SK-N-SH treated with all-trans-retinoic acid at 6 μM for 48 hours (cell line): ENCODE data around the gene ECM1.

Experiments
- ATAC-seq: fragments of 200-7000 bp; cut with Tn5 transposase; 3 replicates; pipeline ENCODE4 v1.9.1; 2020; ENCODE audit warnings: mild to moderate bottlenecking, moderate library complexity
- BACH2 ChIP-seq: fragments of 250-450 bp; sonication (Bioruptor Pico); IDR thresholded peaks from 2 replicates; pipeline ENCODE4 v1.9.0; 2021; ENCODE audit warnings: mild to moderate bottlenecking, borderline replicate concordance
- CSDC2 ChIP-seq: fragments of 250-450 bp; sonication (Bioruptor Pico); IDR thresholded peaks from 2 replicates; pipeline ENCODE4 v1.5.0; 2020; ENCODE audit warnings: mild to moderate bottlenecking, moderate library complexity
- ESRRG ChIP-seq: fragments of 250-450 bp; sonication (Bioruptor Pico); IDR thresholded peaks from 2 replicates; pipeline ENCODE4 v1.6.1; 2021; ENCODE audit warnings: mild to moderate bottlenecking
- GLIS3 ChIP-seq: fragments of 250-450 bp; sonication (Bioruptor Pico); IDR thresholded peaks from 2 replicates; pipeline ENCODE4 v1.5.0; 2020; ENCODE audit warnings: mild to moderate bottlenecking, moderate library complexity
- ISL1 ChIP-seq: fragments of 250-450 bp; sonication (Bioruptor Pico); IDR thresholded peaks from 2 replicates; pipeline ENCODE4 v2.1.2; 2022; ENCODE audit warnings: mild to moderate bottlenecking, moderate library complexity
- OSR1 ChIP-seq: fragments of 250-450 bp; sonication (Bioruptor Pico); IDR thresholded peaks from 2 replicates; pipeline ENCODE4 v1.8.0; 2022; ENCODE audit warnings: moderate library complexity, mild to moderate bottlenecking, inconsistent platforms
- POU6F1 ChIP-seq: fragments of 250-450 bp; sonication (Bioruptor Pico); IDR thresholded peaks from 2 replicates; pipeline ENCODE4 v1.8.0; 2021; ENCODE audit warnings: low read depth, mild to moderate bottlenecking, moderate library complexity, borderline replicate concordance
- PPARA ChIP-seq: fragments of 250-450 bp; sonication (Bioruptor Pico); IDR thresholded peaks from 2 replicates; pipeline ENCODE4 v1.5.0; 2020; ENCODE audit warnings: mild to moderate bottlenecking, borderline replicate concordance
- RARB ChIP-seq: fragments of 250-450 bp; sonication (Bioruptor Pico); IDR thresholded peaks from 2 replicates; pipeline ENCODE4 v1.8.0; 2021; ENCODE audit warnings: mild to moderate bottlenecking, moderate library complexity
- SNAI2 ChIP-seq: fragments of 250-450 bp; sonication (Bioruptor Pico); IDR thresholded peaks from 2 replicates; pipeline ENCODE4 v1.5.0; 2020; ENCODE audit warnings: mild to moderate bottlenecking, moderate library complexity
- TCF4 ChIP-seq: fragments of 250-450 bp; sonication (Bioruptor Pico); IDR thresholded peaks from 2 replicates; pipeline ENCODE4 v1.8.0; 2021; ENCODE audit warnings: mild to moderate bottlenecking, moderate library complexity, borderline replicate concordance
- TOX ChIP-seq: fragments of 250-450 bp; sonication (Bioruptor Pico); IDR thresholded peaks from 2 replicates; pipeline ENCODE4 v1.8.0; 2021; ENCODE audit warnings: mild to moderate bottlenecking, moderate library complexity, borderline replicate concordance
- TSHZ2 ChIP-seq: fragments of 250-450 bp; sonication (Bioruptor Pico); IDR thresholded peaks from 2 replicates; pipeline ENCODE4 v1.5.0; 2020; ENCODE audit warnings: mild to moderate bottlenecking, moderate library complexity
- ZC3H10 ChIP-seq: fragments of 250-450 bp; sonication (Bioruptor Pico); IDR thresholded peaks from 2 replicates; pipeline ENCODE4 v1.5.1; 2021; ENCODE audit warnings: mild to moderate bottlenecking, moderate library complexity
- ZFP3 ChIP-seq: fragments of 250-450 bp; sonication (Bioruptor Pico); IDR thresholded peaks from 2 replicates; pipeline ENCODE4 v1.5.0; 2020; ENCODE audit warnings: mild to moderate bottlenecking, moderate library complexity
- ZFP30 ChIP-seq: fragments of 450-650 bp; formaldehyde crosslinking; IDR thresholded peaks from 2 replicates; pipeline ENCODE4 v1.5.0; 2022; ENCODE audit warnings: mild to moderate bottlenecking, moderate library complexity
- ZNF565 ChIP-seq: fragments of 450-650 bp; formaldehyde crosslinking; conservative IDR thresholded peaks from 2 replicates; pipeline ENCODE4 v1.5.0; 2020; ENCODE audit warnings: low read depth, mild to moderate bottlenecking, moderate library complexity
- ZNF70 ChIP-seq: fragments of 450-650 bp; formaldehyde crosslinking; IDR thresholded peaks from 2 replicates; pipeline ENCODE4 v1.5.0; 2020; ENCODE audit warnings: mild to moderate bottlenecking, moderate library complexity
- ZNF8 ChIP-seq: fragments of 450-650 bp; formaldehyde crosslinking; IDR thresholded peaks from 2 replicates; pipeline ENCODE4 v1.5.0; 2020; ENCODE audit warnings: mild to moderate bottlenecking, moderate library complexity
- TF ChIP-seq, protein P1 (sequence below): fragments of 250-450 bp; sonication (Bioruptor Pico); IDR thresholded peaks from 2 replicates; pipeline ENCODE4 v1.5.1; 2021; ENCODE audit warnings: mild to moderate bottlenecking, moderate library complexity
- TF ChIP-seq, protein P2 (sequence below): fragments of 250-450 bp; sonication (Bioruptor Pico); IDR thresholded peaks from 2 replicates; pipeline ENCODE4 v1.8.0; 2020; ENCODE audit warnings: mild to moderate bottlenecking, moderate library complexity, borderline replicate concordance
- TF ChIP-seq, protein P3 (sequence below): fragments of 250-450 bp; sonication (Bioruptor Pico); IDR thresholded peaks from 2 replicates; pipeline ENCODE4 v1.5.1; 2020; ENCODE audit warnings: low read depth, mild to moderate bottlenecking, moderate library complexity

The ECM1 gene

DNA sequence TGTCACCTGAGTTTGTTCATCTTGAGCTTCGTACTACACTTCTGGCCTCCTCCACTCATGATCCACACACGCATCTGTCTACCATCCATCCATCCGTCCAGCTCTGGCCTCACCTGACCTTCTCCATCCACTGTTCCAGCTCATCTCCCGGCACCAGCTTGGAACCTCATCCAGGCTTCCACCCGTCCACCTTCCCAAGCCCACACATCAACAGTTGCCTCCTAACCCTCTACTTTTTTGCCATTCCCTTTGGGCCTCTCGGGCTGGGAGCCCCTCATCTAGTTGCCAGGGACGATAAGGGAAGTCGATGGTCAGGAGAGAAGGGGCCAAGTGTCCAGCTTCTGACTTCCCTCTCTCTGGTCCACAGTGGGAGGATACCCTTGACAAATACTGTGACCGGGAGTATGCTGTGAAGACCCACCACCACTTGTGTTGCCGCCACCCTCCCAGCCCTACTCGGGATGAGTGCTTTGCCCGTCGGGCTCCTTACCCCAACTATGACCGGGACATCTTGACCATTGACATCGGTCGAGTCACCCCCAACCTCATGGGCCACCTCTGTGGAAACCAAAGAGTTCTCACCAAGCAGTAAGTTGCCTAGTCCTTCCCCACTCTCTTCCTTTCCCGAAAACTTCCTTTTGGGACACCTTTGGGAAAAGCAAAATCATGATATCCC lies 4.2 kb downstream of the ECM1 start:
- no peak for ATAC-seq
- no peak for TF ChIP-seq ESRRG (CRISPR knock-in tag)
- TF ChIP-seq TOX (CRISPR knock-in tag), result no peak
- no peak for TF ChIP-seq CSDC2 (CRISPR knock-in tag)
- no peak for TF ChIP-seq BACH2 (CRISPR knock-in tag)
- TF ChIP-seq PPARA (CRISPR knock-in tag), result no peak
- TF ChIP-seq OSR1 (CRISPR knock-in tag), result no peak
- no peak for TF ChIP-seq ZC3H10 (CRISPR knock-in tag)

GRCh38 chr1:150512846-150513245 lies 4.9 kb downstream of the ECM1 start:
- TF ChIP-seq TSHZ2 (CRISPR knock-in tag) (no peak), TCF4 (CRISPR knock-in tag) (no peak), ZFP30 (no peak), ZNF70 (CRISPR knock-in tag) (no peak), CSDC2 (CRISPR knock-in tag) (no peak)
- ATAC-seq, result no peak

DNA sequence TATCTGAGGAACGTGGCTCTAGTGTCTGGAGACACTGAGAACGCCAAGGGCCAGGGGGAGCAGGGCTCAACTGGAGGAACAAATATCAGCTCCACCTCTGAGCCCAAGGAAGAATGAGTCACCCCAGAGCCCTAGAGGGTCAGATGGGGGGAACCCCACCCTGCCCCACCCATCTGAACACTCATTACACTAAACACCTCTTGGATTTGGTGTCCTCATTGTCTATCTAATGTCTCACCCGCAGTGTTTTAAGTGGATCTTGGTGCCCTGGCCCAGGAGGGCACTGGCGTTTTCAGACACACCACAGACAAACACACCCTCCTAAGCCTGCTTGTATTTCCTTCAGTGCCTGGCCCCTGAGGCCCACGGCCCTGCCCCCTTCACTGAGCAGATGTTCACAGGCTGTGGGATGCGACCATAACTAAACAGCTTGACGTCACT lies 5.5 kb downstream of the ECM1 start:
- ATAC-seq, result no peak
- no peak for TF ChIP-seq ZFP30
- TF ChIP-seq BACH2 (CRISPR knock-in tag), result no peak
- no peak for TF ChIP-seq ZNF565 (CRISPR knock-in tag)
- TF ChIP-seq RARB, result no peak
- TF ChIP-seq TSHZ2 (CRISPR knock-in tag), result no peak
- TF ChIP-seq TOX (CRISPR knock-in tag), result no peak
- TF ChIP-seq POU6F1 (CRISPR knock-in tag), result no peak
- TF ChIP-seq ZNF70 (CRISPR knock-in tag), result no peak
- no peak for TF ChIP-seq ZC3H10 (CRISPR knock-in tag)
- TF ChIP-seq ZFP3, result no peak
- TF ChIP-seq, protein P1, sequence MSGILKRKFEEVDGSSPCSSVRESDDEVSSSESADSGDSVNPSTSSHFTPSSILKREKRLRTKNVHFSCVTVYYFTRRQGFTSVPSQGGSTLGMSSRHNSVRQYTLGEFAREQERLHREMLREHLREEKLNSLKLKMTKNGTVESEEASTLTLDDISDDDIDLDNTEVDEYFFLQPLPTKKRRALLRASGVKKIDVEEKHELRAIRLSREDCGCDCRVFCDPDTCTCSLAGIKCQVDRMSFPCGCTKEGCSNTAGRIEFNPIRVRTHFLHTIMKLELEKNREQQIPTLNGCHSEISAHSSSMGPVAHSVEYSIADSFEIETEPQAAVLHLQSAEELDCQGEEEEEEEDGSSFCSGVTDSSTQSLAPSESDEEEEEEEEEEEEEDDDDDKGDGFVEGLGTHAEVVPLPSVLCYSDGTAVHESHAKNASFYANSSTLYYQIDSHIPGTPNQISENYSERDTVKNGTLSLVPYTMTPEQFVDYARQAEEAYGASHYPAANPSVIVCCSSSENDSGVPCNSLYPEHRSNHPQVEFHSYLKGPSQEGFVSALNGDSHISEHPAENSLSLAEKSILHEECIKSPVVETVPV (CRISPR knock-in tag), result no peak
- TF ChIP-seq, protein P2, sequence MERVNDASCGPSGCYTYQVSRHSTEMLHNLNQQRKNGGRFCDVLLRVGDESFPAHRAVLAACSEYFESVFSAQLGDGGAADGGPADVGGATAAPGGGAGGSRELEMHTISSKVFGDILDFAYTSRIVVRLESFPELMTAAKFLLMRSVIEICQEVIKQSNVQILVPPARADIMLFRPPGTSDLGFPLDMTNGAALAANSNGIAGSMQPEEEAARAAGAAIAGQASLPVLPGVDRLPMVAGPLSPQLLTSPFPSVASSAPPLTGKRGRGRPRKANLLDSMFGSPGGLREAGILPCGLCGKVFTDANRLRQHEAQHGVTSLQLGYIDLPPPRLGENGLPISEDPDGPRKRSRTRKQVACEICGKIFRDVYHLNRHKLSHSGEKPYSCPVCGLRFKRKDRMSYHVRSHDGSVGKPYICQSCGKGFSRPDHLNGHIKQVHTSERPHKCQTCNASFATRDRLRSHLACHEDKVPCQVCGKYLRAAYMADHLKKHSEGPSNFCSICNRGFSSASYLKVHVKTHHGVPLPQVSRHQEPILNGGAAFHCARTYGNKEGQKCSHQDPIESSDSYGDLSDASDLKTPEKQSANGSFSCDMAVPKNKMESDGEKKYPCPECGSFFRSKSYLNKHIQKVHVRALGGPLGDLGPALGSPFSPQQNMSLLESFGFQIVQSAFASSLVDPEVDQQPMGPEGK (CRISPR knock-in tag), result no peak
- no peak for TF ChIP-seq TCF4 (CRISPR knock-in tag)
- TF ChIP-seq ESRRG (CRISPR knock-in tag), result no peak
- no peak for TF ChIP-seq OSR1 (CRISPR knock-in tag)
- no peak for TF ChIP-seq ZNF8 (CRISPR knock-in tag)
- TF ChIP-seq ISL1 (CRISPR knock-in tag), result no peak
- no peak for TF ChIP-seq SNAI2 (CRISPR knock-in tag)
- TF ChIP-seq, protein P3, sequence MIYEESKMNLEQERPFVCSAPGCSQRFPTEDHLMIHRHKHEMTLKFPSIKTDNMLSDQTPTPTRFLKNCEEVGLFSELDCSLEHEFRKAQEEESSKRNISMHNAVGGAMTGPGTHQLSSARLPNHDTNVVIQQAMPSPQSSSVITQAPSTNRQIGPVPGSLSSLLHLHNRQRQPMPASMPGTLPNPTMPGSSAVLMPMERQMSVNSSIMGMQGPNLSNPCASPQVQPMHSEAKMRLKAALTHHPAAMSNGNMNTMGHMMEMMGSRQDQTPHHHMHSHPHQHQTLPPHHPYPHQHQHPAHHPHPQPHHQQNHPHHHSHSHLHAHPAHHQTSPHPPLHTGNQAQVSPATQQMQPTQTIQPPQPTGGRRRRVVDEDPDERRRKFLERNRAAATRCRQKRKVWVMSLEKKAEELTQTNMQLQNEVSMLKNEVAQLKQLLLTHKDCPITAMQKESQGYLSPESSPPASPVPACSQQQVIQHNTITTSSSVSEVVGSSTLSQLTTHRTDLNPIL (CRISPR knock-in tag), result no peak
- TF ChIP-seq GLIS3 (CRISPR knock-in tag), result no peak
